ENCODE measurements around the gene PRKCE. TPM values are rescaled to one million over a fixed set of nuclear protein-coding genes. Genes with fewer than 3 reads are reported as not detected.
A peak's percentile ranks its signal among the peaks of the same experiment; 100 is the strongest.

The PRKCE gene
- total and polyA plus RNA-seq, 7 donors: 3.0 to 21.9 (median 15.8) TPM

DNA sequence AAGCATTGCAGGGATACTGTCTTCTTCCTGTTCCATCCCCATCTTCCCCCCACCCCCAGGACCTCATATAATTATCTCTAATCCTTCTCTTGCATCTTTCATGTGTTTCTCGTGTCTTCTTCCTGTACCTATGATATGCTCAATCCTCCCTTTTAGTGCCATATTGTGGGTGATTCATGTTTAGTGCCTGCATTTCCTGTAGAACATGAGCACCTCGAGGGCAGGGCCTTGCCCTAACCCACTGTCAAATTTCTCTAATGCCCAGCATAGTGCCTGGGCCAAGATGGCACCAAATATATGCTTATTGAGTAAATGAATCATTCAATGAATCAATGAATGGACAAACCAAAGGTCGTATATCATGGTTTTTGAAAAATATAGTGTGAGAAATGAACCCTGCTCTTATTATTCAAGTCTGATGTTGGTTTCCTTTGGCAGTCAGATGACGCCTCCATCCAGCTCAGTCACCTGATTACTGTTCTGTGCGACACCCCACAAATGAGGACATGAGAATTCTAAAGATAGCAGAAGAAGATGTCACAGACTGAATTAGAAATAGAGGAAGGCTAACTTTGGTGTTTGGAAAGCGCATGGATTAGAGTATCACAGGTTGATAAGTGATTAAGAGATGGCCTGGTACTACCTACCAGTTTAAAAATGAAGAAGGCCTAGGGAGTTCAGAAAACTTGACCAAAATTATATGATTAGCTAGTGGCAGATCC lies 278.4 kb downstream of the PRKCE start:
- Histone ChIP-seq H3K4me3 (no peak overlapping the region), H3K27ac (peak overlapping the region in 3 of 4 donors; percentile 31 to 56 (median 54)), H3K36me3 (no peaks in the 10 kb centered on the region), H3K4me1 (peaks cover 0 to 16% (median 12%) of the 10 kb centered on the region in 4 donors), H3K9me3 (no peaks in the 10 kb centered on the region), H3K27me3 (no peaks in the 10 kb centered on the region)
- intact Hi-C loops (cut with DNase I): no loop called here
- no peak for DNase-seq
- TF ChIP-seq POLR2A (IDR thresholded peaks at IDR 0.05) (no peak), POLR2AphosphoS5 (IDR thresholded peaks at IDR 0.05) (no peak), EP300 (IDR thresholded peaks at IDR 0.05) (no peak)
- TF ChIP-seq, protein P1, sequence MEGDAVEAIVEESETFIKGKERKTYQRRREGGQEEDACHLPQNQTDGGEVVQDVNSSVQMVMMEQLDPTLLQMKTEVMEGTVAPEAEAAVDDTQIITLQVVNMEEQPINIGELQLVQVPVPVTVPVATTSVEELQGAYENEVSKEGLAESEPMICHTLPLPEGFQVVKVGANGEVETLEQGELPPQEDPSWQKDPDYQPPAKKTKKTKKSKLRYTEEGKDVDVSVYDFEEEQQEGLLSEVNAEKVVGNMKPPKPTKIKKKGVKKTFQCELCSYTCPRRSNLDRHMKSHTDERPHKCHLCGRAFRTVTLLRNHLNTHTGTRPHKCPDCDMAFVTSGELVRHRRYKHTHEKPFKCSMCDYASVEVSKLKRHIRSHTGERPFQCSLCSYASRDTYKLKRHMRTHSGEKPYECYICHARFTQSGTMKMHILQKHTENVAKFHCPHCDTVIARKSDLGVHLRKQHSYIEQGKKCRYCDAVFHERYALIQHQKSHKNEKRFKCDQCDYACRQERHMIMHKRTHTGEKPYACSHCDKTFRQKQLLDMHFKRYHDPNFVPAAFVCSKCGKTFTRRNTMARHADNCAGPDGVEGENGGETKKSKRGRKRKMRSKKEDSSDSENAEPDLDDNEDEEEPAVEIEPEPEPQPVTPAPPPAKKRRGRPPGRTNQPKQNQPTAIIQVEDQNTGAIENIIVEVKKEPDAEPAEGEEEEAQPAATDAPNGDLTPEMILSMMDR (IDR thresholded peaks at IDR 0.05): no peak
- WGBS, 2 donors: 82 to 86% methylated on average over 6 of the region's 6 CpGs

DNA sequence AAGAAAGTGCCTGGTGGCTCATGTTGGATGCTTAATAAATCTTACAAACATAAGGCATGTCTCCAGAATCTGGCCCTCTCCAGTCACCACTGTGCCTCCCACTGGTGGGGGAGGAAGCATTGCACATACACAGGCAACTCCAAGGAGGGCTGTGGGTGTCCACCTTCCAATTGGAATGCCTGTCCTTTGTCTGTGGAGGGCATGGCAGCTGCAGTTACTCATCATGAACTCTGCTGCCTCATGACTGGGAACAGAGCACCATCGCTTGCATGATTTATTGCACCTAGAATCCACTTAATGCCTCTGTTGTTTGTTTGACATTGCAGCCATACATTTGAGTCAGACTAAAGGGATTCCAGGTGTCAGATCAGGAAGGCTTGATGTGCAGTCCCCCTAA lies 278.9 kb downstream of the PRKCE start:
- H3K9me3 ChIP-seq: no peaks in the 10 kb centered on the region
- DNase-seq: no peak
- intact Hi-C loops (cut with DNase I): no loop called here
- H3K4me3 ChIP-seq: no peak overlapping the region
- H3K27ac ChIP-seq: peak overlapping the region in 3 of 4 donors; percentile 31 to 56 (median 54)
- TF ChIP-seq, protein P1 (IDR thresholded peaks at IDR 0.05): no peak
- TF ChIP-seq POLR2AphosphoS5 (IDR thresholded peaks at IDR 0.05): peak; percentile 19 to 86 (median 76)
- peak in 2 of 4 donors; percentile 11 to 37 for TF ChIP-seq EP300 (IDR thresholded peaks at IDR 0.05)
- TF ChIP-seq POLR2A (IDR thresholded peaks at IDR 0.05): no peak
- WGBS, 2 donors: 29 to 77% methylated on average over 1 of the region's 1 CpG
- peaks cover 0 to 19% (median 12%) of the 10 kb centered on the region in 4 donors for H3K4me1 ChIP-seq
- no peaks in the 10 kb centered on the region for H3K36me3 ChIP-seq
- H3K27me3 ChIP-seq: no peaks in the 10 kb centered on the region

DNA sequence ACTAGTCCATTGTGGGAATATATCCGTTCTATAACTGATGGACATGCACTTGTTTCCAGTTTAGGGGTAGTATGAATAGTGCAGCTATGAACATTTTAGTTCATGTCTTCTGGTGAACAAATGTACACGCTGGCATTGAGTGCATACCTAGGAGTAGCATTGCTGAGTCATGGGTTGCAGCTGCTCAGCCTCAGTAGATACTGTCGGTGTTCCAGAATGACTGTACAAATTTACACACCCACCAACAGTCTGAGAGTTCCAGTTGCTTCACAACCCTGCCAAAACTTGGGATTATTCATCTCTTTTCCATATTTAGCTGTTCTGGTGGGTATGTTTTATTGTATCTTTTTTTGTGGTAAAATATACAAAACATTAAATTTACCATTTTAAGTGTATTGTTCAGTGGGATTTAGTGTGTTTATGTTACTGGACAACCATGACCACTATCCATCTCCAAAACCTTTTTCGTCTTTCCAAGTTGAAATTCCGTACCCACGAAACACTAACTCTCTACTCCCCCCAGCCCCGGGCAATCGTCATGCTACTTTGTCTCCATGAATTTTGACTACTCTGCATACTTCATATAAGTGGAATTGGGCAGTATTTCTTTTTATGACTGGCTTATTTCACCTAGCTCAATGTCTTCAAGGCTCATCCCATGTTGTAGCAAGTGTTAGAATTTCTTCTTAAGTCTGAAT lies 281.0 kb downstream of the PRKCE start:
- Histone ChIP-seq H3K36me3 (no peaks in the 10 kb centered on the region), H3K4me1 (peaks cover 0 to 32% (median 22%) of the 10 kb centered on the region in 4 donors), H3K27me3 (no peaks in the 10 kb centered on the region), H3K9me3 (no peaks in the 10 kb centered on the region), H3K27ac (no peak overlapping the region), H3K4me3 (no peak overlapping the region)
- no peak for DNase-seq
- no peak for TF ChIP-seq EP300 (IDR thresholded peaks at IDR 0.05)
- TF ChIP-seq, protein P1 (IDR thresholded peaks at IDR 0.05): no peak
- no peak for TF ChIP-seq POLR2AphosphoS5 (IDR thresholded peaks at IDR 0.05)
- TF ChIP-seq POLR2A (IDR thresholded peaks at IDR 0.05): no peak
- intact Hi-C loops (cut with DNase I): no loop called here
- 88 to 90% methylated on average over 8 of the region's 8 CpGs for WGBS, 2 donors

DNA sequence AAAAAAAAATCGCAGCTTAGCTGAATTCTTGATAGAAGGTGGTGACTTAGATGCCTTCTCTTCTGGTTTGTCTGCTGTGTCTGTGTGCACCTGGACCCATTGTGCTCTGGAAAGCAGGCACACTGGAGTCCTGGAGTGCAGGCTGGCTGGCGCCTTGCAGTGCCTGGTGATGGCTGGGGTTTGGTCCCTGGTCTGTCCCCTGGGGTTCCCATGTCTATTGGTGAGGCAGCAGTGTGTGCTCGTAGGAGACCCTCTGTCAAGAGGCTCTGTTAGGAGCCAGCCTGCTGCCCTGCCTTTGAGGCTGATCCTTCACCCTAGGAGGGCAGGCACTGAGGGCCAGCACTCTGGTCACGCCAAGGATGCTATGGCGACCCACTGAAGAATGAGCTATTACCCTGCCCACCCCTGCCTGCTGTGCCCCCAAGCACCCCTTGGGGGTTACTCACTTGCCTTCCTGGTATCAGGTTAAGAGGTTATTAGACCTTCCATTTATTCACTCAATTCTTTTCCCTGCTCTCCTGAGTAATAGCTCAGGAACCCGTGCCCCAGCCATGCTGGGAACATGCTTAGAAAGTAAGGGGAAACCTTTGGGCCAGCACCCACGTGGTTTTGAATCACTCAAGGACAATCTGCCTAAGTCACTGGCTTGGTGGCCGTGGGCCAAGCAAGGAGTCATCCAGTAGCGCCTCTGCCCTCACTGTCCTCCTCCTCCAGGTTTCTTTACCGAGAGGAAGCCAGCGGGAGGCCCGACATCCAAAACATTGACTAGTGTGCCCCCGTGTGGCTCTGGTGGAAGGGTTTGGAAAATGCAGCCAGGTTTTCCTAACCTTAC lies 284.5 kb downstream of the PRKCE start:
- Histone ChIP-seq H3K27me3 (no peaks in the 10 kb centered on the region), H3K4me1 (peaks cover 0 to 52% (median 34%) of the 10 kb centered on the region in 4 donors), H3K27ac (peak overlapping the region; percentile 59 to 90 (median 81)), H3K9me3 (no peaks in the 10 kb centered on the region), H3K4me3 (no peak overlapping the region), H3K36me3 (no peaks in the 10 kb centered on the region)
- TF ChIP-seq, protein P1 (IDR thresholded peaks at IDR 0.05): peak; percentile 67 to 83 (median 75)
- TF ChIP-seq EP300 (IDR thresholded peaks at IDR 0.05) (peak in 2 of 4 donors; percentile 45 to 89), POLR2AphosphoS5 (IDR thresholded peaks at IDR 0.05) (peak; percentile 46 to 90 (median 72)), POLR2A (IDR thresholded peaks at IDR 0.05) (no peak)
- intact Hi-C loops (cut with DNase I): loop anchor here (1.0 to 5.0 kb wide), 5 partner anchors 51 to 293 kb away; no protein-coding TSS in a partner anchor
- 38 to 40% methylated on average over 13 of the region's 13 CpGs for WGBS, 2 donors
- DNase-seq: peak; percentile 98

Data from sigmoid colon (tissue), 7 donors.